NK-92 (cell line): Measurements from ENCODE around the gene SPHK1.

ENCODE experiments used
- DNase-seq: peaks from one replicate; lab custom pipeline; 2025; ENCODE audit not compliant: unreplicated experiment; lab: John Stamatoyannopoulos, UW

SPHK1 gene

GRCh38 chr17:76405967-76406647 lies 21.7 kb downstream of the SPHK1 start:
- DNase-seq, result no peak

GRCh38 chr17:76407509-76407908 lies 23.1 kb downstream of the SPHK1 start:
- DNase-seq, result no peak

GRCh38 chr17:76408037-76408849 lies 23.8 kb downstream of the SPHK1 start:
- DNase-seq, result no peak

GRCh38 chr17:76410328-76410965 lies 26.0 kb downstream of the SPHK1 start:
- DNase-seq, result no peak

GRCh38 chr17:76411247-76411646 lies 26.8 kb downstream of the SPHK1 start:
- no peak for DNase-seq

GRCh38 chr17:76414334-76415295 lies 30.2 kb downstream of the SPHK1 start:
- no peak for DNase-seq

GRCh38 chr17:76415786-76416185 lies 31.4 kb downstream of the SPHK1 start:
- no peak for DNase-seq

GRCh38 chr17:76416457-76416856 lies 32.0 kb downstream of the SPHK1 start:
- DNase-seq, result no peak

GRCh38 chr17:76416899-76417298 lies 32.5 kb downstream of the SPHK1 start:
- DNase-seq, result no peak

- no peak for DNase-seq
Observed at GRCh38 chr17:76417499-76418143, 33.2 kb downstream of the SPHK1 start.

GRCh38 chr17:76419576-76420260 lies 35.3 kb downstream of the SPHK1 start:
- no peak for DNase-seq

- DNase-seq, result no peak
Observed at GRCh38 chr17:76420356-76421043, 36.1 kb downstream of the SPHK1 start.

GRCh38 chr17:76421044-76421407 lies 36.6 kb downstream of the SPHK1 start:
- DNase-seq, result no peak

GRCh38 chr17:76422406-76422805 lies 38.0 kb downstream of the SPHK1 start:
- no peak for DNase-seq

GRCh38 chr17:76422860-76423259 lies 38.5 kb downstream of the SPHK1 start:
- DNase-seq, result no peak

- no peak for DNase-seq
Observed at GRCh38 chr17:76426853-76427252, 42.4 kb downstream of the SPHK1 start.

GRCh38 chr17:76427501-76428231 lies 43.3 kb downstream of the SPHK1 start:
- no peak for DNase-seq

- DNase-seq, result no peak
Observed at GRCh38 chr17:76428511-76428910, 44.1 kb downstream of the SPHK1 start.

GRCh38 chr17:76431509-76431908 lies 47.1 kb downstream of the SPHK1 start:
- DNase-seq, result no peak
